A673 (cell line): Measurements from ENCODE around the gene PDLIM5.

Source experiments
- EZH2 ChIP-seq: fragments of 200-600 bp; sonication (generic); IDR thresholded peaks from 2 replicates; pipeline ENCODE4 v1.6.1; 2017; ENCODE audit warnings: borderline replicate concordance, low read depth, mild to moderate bottlenecking, mixed read lengths, antibody characterized with exemption, low read length; ENCODE audit not compliant: poor library complexity, severe bottlenecking
- TF ChIP-seq, protein P1 (sequence below): fragments of 300-800, 200-600 bp; sonication (generic); conservative IDR thresholded peaks from 2 replicates; pipeline ENCODE4 v1.5.1; 2017; ENCODE audit warnings: low read depth, mild to moderate bottlenecking, antibody characterized with exemption, low read length, moderate library complexity, mixed read lengths

- TF ChIP-seq, protein P1, sequence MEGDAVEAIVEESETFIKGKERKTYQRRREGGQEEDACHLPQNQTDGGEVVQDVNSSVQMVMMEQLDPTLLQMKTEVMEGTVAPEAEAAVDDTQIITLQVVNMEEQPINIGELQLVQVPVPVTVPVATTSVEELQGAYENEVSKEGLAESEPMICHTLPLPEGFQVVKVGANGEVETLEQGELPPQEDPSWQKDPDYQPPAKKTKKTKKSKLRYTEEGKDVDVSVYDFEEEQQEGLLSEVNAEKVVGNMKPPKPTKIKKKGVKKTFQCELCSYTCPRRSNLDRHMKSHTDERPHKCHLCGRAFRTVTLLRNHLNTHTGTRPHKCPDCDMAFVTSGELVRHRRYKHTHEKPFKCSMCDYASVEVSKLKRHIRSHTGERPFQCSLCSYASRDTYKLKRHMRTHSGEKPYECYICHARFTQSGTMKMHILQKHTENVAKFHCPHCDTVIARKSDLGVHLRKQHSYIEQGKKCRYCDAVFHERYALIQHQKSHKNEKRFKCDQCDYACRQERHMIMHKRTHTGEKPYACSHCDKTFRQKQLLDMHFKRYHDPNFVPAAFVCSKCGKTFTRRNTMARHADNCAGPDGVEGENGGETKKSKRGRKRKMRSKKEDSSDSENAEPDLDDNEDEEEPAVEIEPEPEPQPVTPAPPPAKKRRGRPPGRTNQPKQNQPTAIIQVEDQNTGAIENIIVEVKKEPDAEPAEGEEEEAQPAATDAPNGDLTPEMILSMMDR = no peak
- no peak for TF ChIP-seq EZH2
Measured at GRCh38 chr4:94439606-94440005, 12.1 kb upstream of the PDLIM5 start.
